ENCODE measurements around the gene GTPBP3.

GRCh38 chr19:17385878-17386611, 48.7 kb downstream of the GTPBP3 start:
- TF ChIP-seq POLR2A (IDR thresholded peaks at IDR 0.05; ENCODE audit: control extremely low read depth in 1 of 2, low read depth in 2 of 2, low read length in 2 of 2) (no peak), ZNF274 (IDR thresholded peaks at IDR 0.05; ENCODE audit: borderline replicate concordance, extremely low read depth, low read length) (no peak), CTCF (IDR thresholded peaks at IDR 0.05; ENCODE audit: control extremely low read depth in 1 of 3, insufficient read depth in 1 of 3, low read depth in 1 of 3, low read length in 3 of 3) (peak; percentile 95 to 98 (median 98)), CHD2 (IDR thresholded peaks at IDR 0.05; ENCODE audit: low read length) (no peak), EP300 (IDR thresholded peaks at IDR 0.05; ENCODE audit: borderline replicate concordance in 1 of 2, low read depth in 2 of 2, low read length in 2 of 2) (no peak), POLR2AphosphoS5 (IDR thresholded peaks at IDR 0.05; ENCODE audit: low read depth, low read length) (no peak), PHF8 (conservative IDR thresholded peaks at IDR 0.05; ENCODE audit: low read depth, low read length) (no peak), MAX (IDR thresholded peaks at IDR 0.05) (no peak)
